ENCODE results near the gene SPTBN1. TPM values are rescaled to one million over a fixed set of nuclear protein-coding genes. Genes with fewer than 3 reads are reported as not detected.
A peak's percentile ranks its signal among the peaks of the same experiment; 100 is the strongest.
"Not testable (repeated sequence)": the region's sequence is repeated elsewhere in the genome, so short reads cannot be mapped to it uniquely, and the experiment has no call there.

SPTBN1 gene
- total and polyA plus RNA-seq, 3 donors from 2014 or later, result 143 to 366 (median 278) TPM

GRCh38 chr2:54514822-54515569 is 58.9 kb downstream of the SPTBN1 start:
- TF ChIP-seq POLR2A (IDR thresholded peaks at IDR 0.05), result no peak
- TF ChIP-seq CTCF (IDR thresholded peaks at IDR 0.05), result no peak
- no peak for DNase-seq
- peaks cover 19% of the 10 kb centered on the region for H3K4me1 ChIP-seq
- no peaks in the 10 kb centered on the region for H3K36me3 ChIP-seq (ENCODE audit: low read depth, missing control alignments)
- no peaks in the 10 kb centered on the region for H3K27me3 ChIP-seq
- WGBS, 2 donors, result 67 to 69% methylated on average over 1 of the region's 1 CpG
- H3K9me3 ChIP-seq, result no peaks in the 10 kb centered on the region
- intact Hi-C loops (cut with DNase I; ENCODE audit: low total_unique reads), result no loop called here
- no peak overlapping the region for H3K27ac ChIP-seq
- H3K4me3 ChIP-seq, result no peak overlapping the region

GRCh38 chr2:54516842-54517241 is 60.7 kb downstream of the SPTBN1 start:
- H3K27ac ChIP-seq, result no peak overlapping the region
- 77 to 82% methylated on average over 2 of the region's 2 CpGs for WGBS, 2 donors
- peaks cover 8% of the 10 kb centered on the region for H3K4me1 ChIP-seq

GRCh38 chr2:54518016-54518415 is 61.9 kb downstream of the SPTBN1 start:
- intact Hi-C loops (cut with DNase I; ENCODE audit: low total_unique reads); DNase-seq; H3K4me3 ChIP-seq; H3K36me3 ChIP-seq (ENCODE audit: low read depth, missing control alignments); H3K4me1 ChIP-seq; H3K27me3 ChIP-seq; H3K9me3 ChIP-seq: not testable (repeated sequence)
- peak overlapping the region in 1 of 2 donors; percentile 56 for H3K27ac ChIP-seq
- 40 to 42% methylated on average over 7 of the region's 7 CpGs for WGBS, 2 donors

More at GRCh38 chr2:54516842-54517241, 60.7 kb downstream of the SPTBN1 start:
- intact Hi-C loops (cut with DNase I; ENCODE audit: low total_unique reads), result no loop called here
- H3K27me3 ChIP-seq, result no peaks in the 10 kb centered on the region
- no peaks in the 10 kb centered on the region for H3K36me3 ChIP-seq (ENCODE audit: low read depth, missing control alignments)
- TF ChIP-seq POLR2A (IDR thresholded peaks at IDR 0.05) (no peak), CTCF (IDR thresholded peaks at IDR 0.05) (no peak)
- H3K4me3 ChIP-seq, result no peak overlapping the region
- no peak for DNase-seq
- no peaks in the 10 kb centered on the region for H3K9me3 ChIP-seq

GRCh38 chr2:54518430-54518829 is 62.3 kb downstream of the SPTBN1 start:
- no peak for TF ChIP-seq POLR2A (IDR thresholded peaks at IDR 0.05)
- no peak for TF ChIP-seq CTCF (IDR thresholded peaks at IDR 0.05)
- Histone ChIP-seq H3K27me3 (no peaks in the 10 kb centered on the region), H3K9me3 (no peaks in the 10 kb centered on the region), H3K36me3 (ENCODE audit: low read depth, missing control alignments) (no peaks in the 10 kb centered on the region), H3K27ac (peak overlapping the region in 1 of 2 donors; percentile 56), H3K4me3 (no peak overlapping the region), H3K4me1 (peaks cover 12% of the 10 kb centered on the region)
- intact Hi-C loops (cut with DNase I; ENCODE audit: low total_unique reads), result no loop called here
- 27 to 36% methylated on average over 2 of the region's 2 CpGs for WGBS, 2 donors
- DNase-seq, result no peak

- H3K27ac ChIP-seq, result no peak overlapping the region
- no peaks in the 10 kb centered on the region for H3K27me3 ChIP-seq
- no peak overlapping the region for H3K4me3 ChIP-seq
- TF ChIP-seq CTCF (IDR thresholded peaks at IDR 0.05), result no peak
- no peak for TF ChIP-seq POLR2A (IDR thresholded peaks at IDR 0.05)
- no peaks in the 10 kb centered on the region for H3K9me3 ChIP-seq
- no peaks in the 10 kb centered on the region for H3K36me3 ChIP-seq (ENCODE audit: low read depth, missing control alignments)
- WGBS, 2 donors, result 86 to 87% methylated on average over 12 of the region's 12 CpGs
- peaks cover 12% of the 10 kb centered on the region for H3K4me1 ChIP-seq
- no peak for DNase-seq
- intact Hi-C loops (cut with DNase I; ENCODE audit: low total_unique reads), result no loop called here
Observed at GRCh38 chr2:54519841-54520459, 63.8 kb downstream of the SPTBN1 start.
